ENCODE measurements around the gene TAMM41.

TAMM41 gene

DNA sequence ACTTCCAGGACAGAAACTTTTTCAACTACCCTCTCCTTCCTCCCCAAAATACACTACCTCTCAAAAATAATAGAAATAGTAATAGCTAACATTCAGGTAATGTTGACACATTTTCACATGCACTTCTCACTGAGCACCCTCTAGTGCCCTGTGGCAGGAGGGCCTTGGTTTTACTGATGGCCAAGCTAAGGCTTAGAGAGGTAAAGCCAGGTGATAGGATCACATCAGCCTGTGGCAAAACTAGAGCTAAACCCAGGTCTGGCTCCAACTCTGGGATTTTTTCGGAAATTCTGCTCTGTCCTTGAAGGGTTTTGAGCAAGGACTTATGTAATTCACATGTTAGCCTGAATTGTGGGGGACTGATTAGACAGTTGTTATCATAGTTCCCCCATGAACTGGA lies 922 bp upstream of the TAMM41 start:
- TF ChIP-seq, protein P1, sequence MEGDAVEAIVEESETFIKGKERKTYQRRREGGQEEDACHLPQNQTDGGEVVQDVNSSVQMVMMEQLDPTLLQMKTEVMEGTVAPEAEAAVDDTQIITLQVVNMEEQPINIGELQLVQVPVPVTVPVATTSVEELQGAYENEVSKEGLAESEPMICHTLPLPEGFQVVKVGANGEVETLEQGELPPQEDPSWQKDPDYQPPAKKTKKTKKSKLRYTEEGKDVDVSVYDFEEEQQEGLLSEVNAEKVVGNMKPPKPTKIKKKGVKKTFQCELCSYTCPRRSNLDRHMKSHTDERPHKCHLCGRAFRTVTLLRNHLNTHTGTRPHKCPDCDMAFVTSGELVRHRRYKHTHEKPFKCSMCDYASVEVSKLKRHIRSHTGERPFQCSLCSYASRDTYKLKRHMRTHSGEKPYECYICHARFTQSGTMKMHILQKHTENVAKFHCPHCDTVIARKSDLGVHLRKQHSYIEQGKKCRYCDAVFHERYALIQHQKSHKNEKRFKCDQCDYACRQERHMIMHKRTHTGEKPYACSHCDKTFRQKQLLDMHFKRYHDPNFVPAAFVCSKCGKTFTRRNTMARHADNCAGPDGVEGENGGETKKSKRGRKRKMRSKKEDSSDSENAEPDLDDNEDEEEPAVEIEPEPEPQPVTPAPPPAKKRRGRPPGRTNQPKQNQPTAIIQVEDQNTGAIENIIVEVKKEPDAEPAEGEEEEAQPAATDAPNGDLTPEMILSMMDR (IDR thresholded peaks at IDR 0.05; ENCODE audit: borderline replicate concordance, insufficient read depth, low read depth, low read length): 0 out of 2 replicates have a peak, but pooled peaks have one; percentile 4

DNA sequence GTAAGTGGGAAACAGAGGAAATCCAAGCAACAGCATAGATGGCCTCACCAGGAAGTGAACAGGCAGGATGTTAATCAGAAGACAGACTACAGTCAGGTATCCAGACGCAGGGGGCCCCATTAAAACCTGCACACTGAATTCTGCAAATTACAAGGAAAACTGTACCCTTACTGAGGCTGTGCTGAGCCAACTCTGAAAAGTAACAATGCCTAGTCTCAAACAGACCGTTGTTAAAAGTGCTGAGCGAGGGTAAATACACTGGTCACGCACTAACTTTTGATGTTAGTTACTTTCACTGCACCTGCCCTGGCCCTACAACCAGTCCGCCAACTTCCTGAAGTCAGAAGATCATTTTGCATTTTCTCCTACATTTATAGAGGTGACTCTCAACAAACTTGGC lies 1.0 kb downstream of the TAMM41 start:
- H3K4me3 ChIP-seq (ENCODE audit: low read depth, low read length): peak overlapping the region; percentile 84
- TF ChIP-seq, protein P1 (IDR thresholded peaks at IDR 0.05; ENCODE audit: borderline replicate concordance, insufficient read depth, low read depth, low read length): no peak

More for the DNA sequence above, 922 bp upstream of the TAMM41 start:
- H3K4me3 ChIP-seq (ENCODE audit: low read depth, low read length): no peak overlapping the region

DNA sequence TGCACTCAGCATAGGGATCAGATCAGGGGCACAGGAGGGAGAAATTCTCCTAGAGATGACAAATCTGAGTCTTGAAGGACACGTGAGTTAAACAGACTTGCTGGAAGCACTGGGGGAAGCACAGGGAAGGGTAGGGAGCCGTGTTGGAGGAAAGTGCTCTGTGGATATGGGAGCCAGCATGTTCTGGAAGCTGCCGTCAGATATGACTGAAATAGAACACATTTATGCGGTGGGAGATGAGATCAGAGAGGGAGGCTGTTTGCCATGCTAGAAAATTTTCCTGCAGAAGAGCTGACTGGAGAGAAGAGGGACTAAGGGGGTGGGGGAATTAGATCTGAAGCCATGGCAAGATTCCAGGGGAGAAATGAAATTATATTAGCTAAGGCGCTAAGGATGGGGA lies 1.8 kb downstream of the TAMM41 start:
- no peak overlapping the region for H3K4me3 ChIP-seq (ENCODE audit: low read depth, low read length)
- TF ChIP-seq, protein P1 (IDR thresholded peaks at IDR 0.05; ENCODE audit: borderline replicate concordance, insufficient read depth, low read depth, low read length): no peak

DNA sequence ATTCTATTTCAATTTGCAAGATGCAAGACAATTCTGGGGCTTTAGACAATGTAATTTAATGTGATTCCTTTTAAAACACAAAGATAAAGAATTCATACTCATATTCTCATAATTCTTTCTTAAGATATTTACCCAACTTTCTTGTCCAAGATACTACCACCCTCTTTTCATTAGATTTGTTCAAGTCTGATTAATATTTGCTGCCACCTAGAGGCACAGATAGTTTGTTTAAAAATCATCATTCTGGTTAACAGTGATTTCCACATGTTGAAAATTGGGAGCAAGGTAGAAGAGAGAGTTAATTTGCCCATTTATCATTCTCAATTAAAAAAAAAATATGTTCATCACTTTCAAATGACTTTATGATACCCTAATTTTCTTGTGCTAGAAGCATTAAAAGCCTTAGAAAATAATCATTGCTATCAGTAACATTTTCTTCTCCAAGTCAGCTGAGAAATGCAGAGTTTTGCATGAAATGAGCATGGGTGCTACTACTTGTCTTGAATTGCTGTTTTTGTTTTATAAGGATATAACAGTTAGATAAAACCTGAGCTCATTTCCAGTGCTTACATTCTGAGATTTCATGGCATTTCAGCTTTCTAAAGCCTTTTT lies 11.6 kb downstream of the TAMM41 start:
- TF ChIP-seq, protein P1 (IDR thresholded peaks at IDR 0.05; ENCODE audit: borderline replicate concordance, insufficient read depth, low read depth, low read length): no peak
- no peak overlapping the region for H3K4me3 ChIP-seq (ENCODE audit: low read depth, low read length)

DNA sequence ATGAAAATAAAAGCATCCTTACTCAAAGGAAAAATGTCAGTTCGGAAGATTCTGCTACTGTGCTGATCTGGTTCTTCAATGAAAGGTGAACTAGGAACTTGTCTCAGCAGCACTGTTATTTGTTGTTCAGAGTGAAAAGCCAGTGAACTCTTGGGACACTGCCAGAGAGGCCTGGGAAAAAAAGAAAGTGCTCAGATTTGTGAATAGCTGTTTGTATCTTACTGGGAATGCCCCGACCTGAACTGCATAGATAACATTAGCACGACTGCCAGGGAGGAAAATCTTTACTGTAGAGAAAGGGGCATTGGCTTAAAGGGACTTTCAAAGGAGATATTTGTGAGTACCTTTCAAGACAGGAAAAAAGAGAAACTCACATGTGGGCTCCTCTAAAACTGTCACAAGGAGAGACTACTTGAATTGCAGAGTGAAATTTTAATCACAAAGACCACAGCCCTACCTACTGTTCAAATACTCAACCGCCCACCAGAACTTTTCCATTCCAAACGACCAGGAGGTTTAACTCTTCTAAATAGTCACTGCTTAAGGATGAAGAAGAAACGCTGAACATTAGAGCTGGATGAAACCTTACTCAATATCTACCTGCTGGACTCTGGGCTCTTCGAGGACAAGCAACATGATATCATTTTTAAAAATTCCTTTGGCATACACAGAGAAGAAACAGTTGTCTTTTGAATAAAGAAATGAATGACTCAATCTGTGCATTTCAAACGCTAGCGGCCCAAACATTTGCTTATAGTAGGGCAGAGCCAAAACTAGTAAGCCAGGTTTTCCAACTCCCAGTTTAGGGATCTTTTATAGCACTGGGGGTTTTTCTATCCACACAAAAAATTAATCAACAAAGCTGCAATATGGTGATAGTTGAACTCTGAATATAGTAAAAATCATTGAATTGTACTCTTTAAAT lies 13.4 kb downstream of the TAMM41 start:
- H3K4me3 ChIP-seq (ENCODE audit: low read depth, low read length): no peak overlapping the region
- TF ChIP-seq, protein P1 (IDR thresholded peaks at IDR 0.05; ENCODE audit: borderline replicate concordance, insufficient read depth, low read depth, low read length): no peak

DNA sequence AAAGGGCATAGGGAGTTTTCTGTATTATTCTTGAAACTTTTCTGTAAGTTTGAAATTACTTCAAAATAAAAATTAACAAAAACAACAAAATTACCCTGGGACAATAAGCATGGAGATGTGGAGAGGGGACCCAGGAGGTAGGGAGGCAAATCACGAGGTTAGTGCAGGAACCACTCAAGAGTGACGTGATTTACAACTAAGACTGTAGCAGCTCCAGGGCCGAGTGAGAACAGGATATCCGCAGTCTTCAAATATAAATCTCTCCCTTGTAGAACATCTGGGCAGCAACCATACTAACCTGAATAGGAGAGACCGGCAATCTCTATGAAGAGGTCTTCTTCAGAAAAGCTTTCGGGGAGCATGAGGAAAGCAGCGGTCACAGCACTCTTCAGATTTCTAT lies 17.3 kb downstream of the TAMM41 start:
- TF ChIP-seq, protein P1 (IDR thresholded peaks at IDR 0.05; ENCODE audit: borderline replicate concordance, insufficient read depth, low read depth, low read length): no peak
- no peak overlapping the region for H3K4me3 ChIP-seq (ENCODE audit: low read depth, low read length)

All from GM12875 (cell line).